Thyroid gland (tissue), 4 donors: ENCODE results near the gene OR10P1. TPM values are rescaled to one million over a fixed set of nuclear protein-coding genes. Genes with fewer than 3 reads are reported as not detected.

Experiments used
- DNase-seq, 2 donors: peaks; one replicate each; pipeline ENCODE4 v3.0.0-alpha.2; 2019
- H3K27ac ChIP-seq, 3 donors: fragments of 200-600 bp; sonication (generic); 1 replicate in 2 of 3; 2 replicates in 1 of 3; pipeline ENCODE4 v1.5.1; 2016 to 2019; ENCODE audit warnings: mild to moderate bottlenecking in 1 of 3, moderate library complexity in 1 of 3
- H3K27me3 ChIP-seq: fragments of 200-600 bp; sonication (generic); one replicate; pipeline ENCODE4 v1.5.1; 2019
- H3K36me3 ChIP-seq, 2 donors: fragments of 200-600 bp; sonication (generic); one replicate each; pipeline ENCODE4 v1.5.1; 2016 to 2019
- H3K4me1 ChIP-seq, 2 donors: fragments of 200-600 bp; sonication (generic); one replicate each; pipeline ENCODE4 v1.5.1; 2017 to 2019
- H3K4me3 ChIP-seq, 3 donors: fragments of 200-600 bp; sonication (generic); replicated peaks in 1 of 3; 1 replicate in 2 of 3; 2 replicates in 1 of 3; pipeline ENCODE4 v1.5.1; 2016; ENCODE audit warnings: mild to moderate bottlenecking in 1 of 3
- H3K9me3 ChIP-seq: fragments of 200-600 bp; sonication (generic); one replicate; pipeline ENCODE4 v1.5.1; 2017
- CTCF ChIP-seq, 6 experiments: fragments of 200-600 bp in 3 of 6; fragments of 450-650 bp in 3 of 6; sonication (generic) in 3 of 6; IDR thresholded peaks; one replicate each; pipeline ENCODE4 v1.5.1; 2016 to 2019; ENCODE audit warnings: antibody characterized with exemption in 6 of 6, mild to moderate bottlenecking in 2 of 6, inconsistent platforms in 1 of 6, moderate library complexity in 1 of 6
- POLR2A ChIP-seq, 2 donors: fragments of 450-650 bp; IDR thresholded peaks; one replicate each; pipeline ENCODE4 v1.6.1; 2017; ENCODE audit warnings: antibody characterized with exemption in 2 of 2, mild to moderate bottlenecking in 2 of 2, moderate library complexity in 1 of 2
- WGBS, 2 donors: methylation state at CpG; one replicate each; pipeline ENCODE4 v1.1.5; 2017; 5-methylcytosine and 5-hydroxymethylcytosine counted together
- intact Hi-C: fragments of 100-400 bp; cut with DNase I; formaldehyde crosslinking; loops from one replicate; pipeline ENCODE4 v1.15.1; 2023
- total RNA-seq, 4 donors: library from RNA; depleted of rRNA; stranded (reverse); fragments of >200 nt; gene quantifications; one replicate each; pipeline ENCODE4 v1.2.3, GENCODE V29; 2016

The OR10P1 gene
- total RNA-seq, 4 donors from 2014 or later: not detected

GRCh38 chr12:55666508-55666907, 29.8 kb downstream of the OR10P1 start:
- intact Hi-C loops: no loop called here
- WGBS, 2 donors: 78 to 82% methylated on average over 7 of the region's 7 CpGs

GRCh38 chr12:55670276-55670675, 33.6 kb downstream of the OR10P1 start:
- DNase-seq: no peak
- intact Hi-C loops: no loop called here
- H3K27ac ChIP-seq: no peak overlapping the region
- H3K27me3 ChIP-seq: no peaks in the 10 kb centered on the region
- no peaks in the 10 kb centered on the region for H3K4me1 ChIP-seq
- H3K4me3 ChIP-seq: no peak overlapping the region
- no peaks in the 10 kb centered on the region for H3K36me3 ChIP-seq
- TF ChIP-seq CTCF (IDR thresholded peaks at IDR 0.05) (no peak), POLR2A (IDR thresholded peaks at IDR 0.05) (no peak)
- H3K9me3 ChIP-seq: no peaks in the 10 kb centered on the region

More at GRCh38 chr12:55666508-55666907, 29.8 kb downstream of the OR10P1 start:
- no peaks in the 10 kb centered on the region for H3K36me3 ChIP-seq
- no peak for TF ChIP-seq POLR2A (IDR thresholded peaks at IDR 0.05)
- TF ChIP-seq CTCF (IDR thresholded peaks at IDR 0.05): no peak
- DNase-seq: no peak
- H3K9me3 ChIP-seq: no peaks in the 10 kb centered on the region
- no peaks in the 10 kb centered on the region for H3K4me1 ChIP-seq
- H3K27me3 ChIP-seq: no peaks in the 10 kb centered on the region
- no peak overlapping the region for H3K4me3 ChIP-seq
- no peak overlapping the region for H3K27ac ChIP-seq

GRCh38 chr12:55671746-55672145, 35.1 kb downstream of the OR10P1 start:
- intact Hi-C loops: no loop called here
- Histone ChIP-seq H3K27ac (no peak overlapping the region), H3K4me3 (no peak overlapping the region), H3K36me3 (no peaks in the 10 kb centered on the region), H3K9me3 (no peaks in the 10 kb centered on the region), H3K27me3 (no peaks in the 10 kb centered on the region), H3K4me1 (no peaks in the 10 kb centered on the region)
- WGBS, 2 donors: 71 to 76% methylated on average over 4 of the region's 4 CpGs
- TF ChIP-seq POLR2A (IDR thresholded peaks at IDR 0.05) (no peak), CTCF (IDR thresholded peaks at IDR 0.05) (no peak)
- DNase-seq: no peak

- no peaks in the 10 kb centered on the region for H3K36me3 ChIP-seq
- H3K4me3 ChIP-seq: no peak overlapping the region
- H3K27me3 ChIP-seq: no peaks in the 10 kb centered on the region
- no peaks in the 10 kb centered on the region for H3K4me1 ChIP-seq
- DNase-seq: no peak
- no peak overlapping the region for H3K27ac ChIP-seq
- intact Hi-C loops: no loop called here
- no peak for TF ChIP-seq CTCF (IDR thresholded peaks at IDR 0.05)
- no peak for TF ChIP-seq POLR2A (IDR thresholded peaks at IDR 0.05)
- H3K9me3 ChIP-seq: no peaks in the 10 kb centered on the region
These were observed 36.9 kb downstream of the OR10P1 start for GRCh38 chr12:55673638-55674037.

- no peak for TF ChIP-seq POLR2A (IDR thresholded peaks at IDR 0.05)
- H3K4me3 ChIP-seq: no peak overlapping the region
- no peaks in the 10 kb centered on the region for H3K9me3 ChIP-seq
- H3K4me1 ChIP-seq: no peaks in the 10 kb centered on the region
- H3K36me3 ChIP-seq: no peaks in the 10 kb centered on the region
- WGBS, 2 donors: 90 to 92% methylated on average over 8 of the region's 8 CpGs
- no peaks in the 10 kb centered on the region for H3K27me3 ChIP-seq
- DNase-seq: no peak
- intact Hi-C loops: no loop called here
- no peak overlapping the region for H3K27ac ChIP-seq
These were observed 39.0 kb downstream of the OR10P1 start for GRCh38 chr12:55675666-55676065.

- Histone ChIP-seq H3K4me3 (no peak overlapping the region), H3K27me3 (no peaks in the 10 kb centered on the region), H3K9me3 (no peaks in the 10 kb centered on the region), H3K4me1 (peaks cover 6 to 8% of the 10 kb centered on the region in 2 donors), H3K27ac (no peak overlapping the region), H3K36me3 (no peaks in the 10 kb centered on the region)
- TF ChIP-seq CTCF (IDR thresholded peaks at IDR 0.05) (no peak), POLR2A (IDR thresholded peaks at IDR 0.05) (no peak)
- no peak for DNase-seq
- WGBS, 2 donors: 56 to 71% methylated on average over 6 of the region's 6 CpGs
- intact Hi-C loops: no loop called here
These were observed 40.0 kb downstream of the OR10P1 start for GRCh38 chr12:55676707-55677106.
